ENCODE measurements around the gene KRR1. TPM values are rescaled to one million over a fixed set of nuclear protein-coding genes. Genes with fewer than 3 reads are reported as not detected.

KRR1 gene
- polyA plus RNA-seq, 1 experiment: 64.4 TPM

DNA sequence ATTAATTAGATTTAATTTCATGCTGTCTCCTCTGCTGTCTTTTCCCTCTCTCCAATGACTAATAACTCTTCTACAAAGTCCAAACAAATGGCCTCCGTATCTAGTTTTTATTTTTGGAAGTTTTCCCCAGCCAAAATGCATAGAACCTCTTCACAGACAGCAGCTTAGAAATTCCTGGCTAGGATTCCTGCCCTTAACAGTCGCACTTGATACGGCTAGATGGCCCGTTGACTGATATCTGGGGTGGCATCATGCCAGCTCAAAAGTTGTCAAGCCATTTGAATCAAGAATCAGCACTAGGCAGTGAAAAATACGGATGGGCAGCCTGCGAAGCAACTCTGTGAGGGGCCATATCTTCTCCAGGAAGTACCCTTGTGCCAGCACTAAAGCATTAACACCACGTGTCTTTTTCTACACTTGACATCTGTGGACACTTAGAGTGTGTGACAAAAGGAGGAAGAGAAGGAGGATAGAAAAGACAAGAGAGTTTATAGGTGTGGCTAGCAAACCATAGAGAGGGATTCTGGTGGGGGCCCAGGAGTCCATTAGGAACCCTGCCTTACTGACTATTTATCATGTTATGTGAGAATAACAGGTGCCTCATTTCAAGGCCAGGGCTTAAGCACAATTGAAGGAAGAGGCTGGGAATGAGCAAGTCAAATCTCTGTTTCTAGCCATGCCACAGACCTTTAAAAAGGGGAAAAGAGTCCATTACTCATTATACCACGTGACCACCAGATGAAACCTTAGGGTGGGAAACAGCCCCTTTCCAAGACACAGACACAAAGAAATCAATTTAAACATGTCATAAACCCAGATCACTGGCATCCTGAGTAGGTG is 39.2 kb upstream of the KRR1 start:
- no peak overlapping the region for H3K27ac ChIP-seq (ENCODE audit: low read depth, low read length)
- ChIA-PET POLR2A (no interaction called here), CTCF (interaction anchor here (0.9 kb wide), 1 partner anchor 24 kb away, joined by 3 read pairs; no protein-coding TSS in a partner anchor)
- no peaks in the 10 kb centered on the region for H3K27me3 ChIP-seq (ENCODE audit: control insufficient read depth, insufficient read depth, low read length)
- no peak for TF ChIP-seq CTCF (IDR thresholded peaks at IDR 0.05; ENCODE audit: low read depth, low read length)
- DNase-seq (ENCODE audit: low read depth, low spot score): no peak
- no peaks in the 10 kb centered on the region for H3K9me3 ChIP-seq (ENCODE audit: control insufficient read depth, insufficient read depth, low read length)
- H3K4me3 ChIP-seq (ENCODE audit: low read depth, low read length): no peak overlapping the region

DNA sequence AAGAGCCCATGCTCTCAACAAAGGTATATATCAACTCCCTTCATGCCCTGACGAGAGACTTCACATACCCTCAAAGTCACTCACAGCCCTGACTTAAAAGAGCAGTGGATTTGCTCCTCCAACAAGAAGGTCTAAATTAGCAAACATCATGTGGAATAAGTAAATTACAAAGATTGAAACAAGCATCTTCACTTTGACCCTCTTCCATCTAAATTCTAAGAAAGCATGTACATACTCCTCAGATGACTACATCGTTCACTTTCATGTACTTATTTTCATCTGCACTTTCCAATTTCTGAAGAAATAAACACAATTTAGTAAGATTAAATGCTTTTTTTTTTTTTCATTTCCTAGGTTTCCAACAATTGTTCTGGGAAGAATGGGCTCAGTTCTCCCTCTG is 38.6 kb upstream of the KRR1 start:
- Histone ChIP-seq H3K4me3 (ENCODE audit: low read depth, low read length) (no peak overlapping the region), H3K27ac (ENCODE audit: low read depth, low read length) (no peak overlapping the region), H3K9me3 (ENCODE audit: control insufficient read depth, insufficient read depth, low read length) (no peaks in the 10 kb centered on the region), H3K27me3 (ENCODE audit: control insufficient read depth, insufficient read depth, low read length) (no peaks in the 10 kb centered on the region)
- CTCF ChIA-PET: interaction anchor here (0.9 kb wide), 1 partner anchor 24 kb away, joined by 3 read pairs; no protein-coding TSS in a partner anchor
- TF ChIP-seq CTCF (IDR thresholded peaks at IDR 0.05; ENCODE audit: low read depth, low read length): no peak
- POLR2A ChIA-PET: interaction anchor here (0.6 kb wide), 1 partner anchor 107 kb away, joined by 3 read pairs; no protein-coding TSS in a partner anchor
- no peak for DNase-seq (ENCODE audit: low read depth, low spot score)

- H3K9me3 ChIP-seq (ENCODE audit: control insufficient read depth, insufficient read depth, low read length): no peaks in the 10 kb centered on the region
- CTCF ChIA-PET: no interaction called here
- DNase-seq (ENCODE audit: low read depth, low spot score): no peak
- no peak overlapping the region for H3K27ac ChIP-seq (ENCODE audit: low read depth, low read length)
- no peak overlapping the region for H3K4me3 ChIP-seq (ENCODE audit: low read depth, low read length)
- no peak for TF ChIP-seq CTCF (IDR thresholded peaks at IDR 0.05; ENCODE audit: low read depth, low read length)
- POLR2A ChIA-PET: no interaction called here
- H3K27me3 ChIP-seq (ENCODE audit: control insufficient read depth, insufficient read depth, low read length): no peaks in the 10 kb centered on the region
These were observed 37.5 kb upstream of the KRR1 start for GRCh38 chr12:75548879-75549278.

DNA sequence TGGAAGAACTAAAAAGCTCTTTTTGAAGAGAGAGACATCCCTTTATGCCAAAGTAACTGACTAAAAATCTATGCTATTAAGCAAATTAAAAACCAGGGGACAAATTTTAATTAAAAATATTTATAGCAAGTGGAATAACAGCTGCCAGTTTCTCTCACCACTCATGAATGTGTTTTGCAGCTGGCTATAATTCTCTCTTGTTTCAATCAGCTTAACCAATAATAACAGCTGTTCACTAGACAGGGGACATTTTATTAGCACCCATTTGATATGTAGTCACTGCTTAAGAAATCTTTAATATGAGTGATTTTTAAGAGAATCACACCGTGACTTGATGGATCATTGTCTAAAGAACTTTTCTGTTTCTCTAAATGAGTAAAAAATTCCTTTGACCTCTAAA is 34.2 kb upstream of the KRR1 start:
- no peak for DNase-seq (ENCODE audit: low read depth, low spot score)
- TF ChIP-seq CTCF (IDR thresholded peaks at IDR 0.05; ENCODE audit: low read depth, low read length): no peak
- ChIA-PET CTCF (interaction anchor here (1.0 to 1.4 kb wide), 2 partner anchors 9 to 14 kb away, joined by 3 to 5 read pairs; no protein-coding TSS in a partner anchor), POLR2A (no interaction called here)
- Histone ChIP-seq H3K4me3 (ENCODE audit: low read depth, low read length) (no peak overlapping the region), H3K27me3 (ENCODE audit: control insufficient read depth, insufficient read depth, low read length) (no peaks in the 10 kb centered on the region), H3K9me3 (ENCODE audit: control insufficient read depth, insufficient read depth, low read length) (no peaks in the 10 kb centered on the region), H3K27ac (ENCODE audit: low read depth, low read length) (no peak overlapping the region)

GRCh38 chr12:75543529-75543928 is 32.1 kb upstream of the KRR1 start:
- Histone ChIP-seq H3K4me3 (ENCODE audit: low read depth, low read length) (no peak overlapping the region), H3K27me3 (ENCODE audit: control insufficient read depth, insufficient read depth, low read length) (no peaks in the 10 kb centered on the region), H3K9me3 (ENCODE audit: control insufficient read depth, insufficient read depth, low read length) (no peaks in the 10 kb centered on the region), H3K27ac (ENCODE audit: low read depth, low read length) (no peak overlapping the region)
- DNase-seq (ENCODE audit: low read depth, low spot score): no peak
- no peak for TF ChIP-seq CTCF (IDR thresholded peaks at IDR 0.05; ENCODE audit: low read depth, low read length)
- ChIA-PET CTCF (interaction anchor here (1.3 to 1.6 kb wide), 2 partner anchors 10 to 15 kb away, joined by 4 read pairs; no protein-coding TSS in a partner anchor), POLR2A (no interaction called here)
